Lung (tissue), 12 donors: Measurements from ENCODE around the gene PWWP2A. TPM values are rescaled to one million over a fixed set of nuclear protein-coding genes. Genes with fewer than 3 reads are reported as not detected.

Experiments
- ATAC-seq: fragments of 200-7000 bp; cut with Tn5 transposase; one replicate; pipeline ENCODE4 v1.9.1; 2020; ENCODE audit warnings: moderate number of reproducible peaks; ENCODE audit not compliant: insufficient read depth, low FRiP score
- DNase-seq, 3 donors: peaks; one replicate each; pipeline ENCODE4 v3.0.0-alpha.2; 2013 to 2017
- H3K27ac ChIP-seq, 2 donors: one replicate each; pipeline ENCODE4 v1.5.1; 2013; ENCODE audit warnings: mild to moderate bottlenecking in 2 of 2, moderate library complexity in 2 of 2, control low read depth in 1 of 2, inconsistent platforms in 1 of 2, low read depth in 1 of 2, low read length in 1 of 2
- H3K27me3 ChIP-seq, 3 donors: one replicate each; pipeline ENCODE4 v1.5.1; 2013; ENCODE audit warnings: low read length in 2 of 3; ENCODE audit not compliant: control insufficient read depth in 3 of 3, insufficient read depth in 3 of 3
- H3K36me3 ChIP-seq, 4 donors: one replicate each; pipeline ENCODE4 v1.5.1; 2013; ENCODE audit warnings: low read length in 4 of 4, mild to moderate bottlenecking in 1 of 4, moderate library complexity in 1 of 4; ENCODE audit not compliant: control insufficient read depth in 4 of 4, insufficient read depth in 4 of 4
- H3K4me1 ChIP-seq, 5 donors: one replicate each; pipeline ENCODE4 v1.5.1; 2013; ENCODE audit warnings: low read length in 5 of 5, mild to moderate bottlenecking in 2 of 5, moderate library complexity in 1 of 5; ENCODE audit not compliant: control insufficient read depth in 5 of 5, insufficient read depth in 5 of 5
- H3K4me3 ChIP-seq: one replicate; pipeline ENCODE4 v1.5.1; 2013; ENCODE audit warnings: mild to moderate bottlenecking, control low read depth, moderate library complexity
- H3K9ac ChIP-seq, 2 donors: one replicate each; pipeline ENCODE4 v1.5.1; 2013; ENCODE audit warnings: low read length in 2 of 2, control low read depth in 1 of 2; ENCODE audit not compliant: insufficient read depth in 1 of 2
- H3K9me3 ChIP-seq, 4 donors: one replicate each; pipeline ENCODE4 v1.5.1; 2013; ENCODE audit warnings: low read length in 3 of 4, mild to moderate bottlenecking in 1 of 4, moderate library complexity in 1 of 4; ENCODE audit not compliant: control insufficient read depth in 4 of 4, insufficient read depth in 3 of 4
- CTCF ChIP-seq: IDR thresholded peaks from 2 replicates; pipeline ENCODE4 v1.5.1; 2012; ENCODE audit warnings: mild to moderate bottlenecking; ENCODE audit errors: control extremely low read depth, extremely low read depth
- WGBS, 2 donors: extraction: QIAGEN DNeasy Blood & Tissue Kit; methylation state at CpG; one replicate each; pipeline ENCODE4 v1.1.7; 2013; 5-methylcytosine and 5-hydroxymethylcytosine counted together
- polyA plus RNA-seq, 2 donors: library from polyadenylated mRNA; stranded (reverse); fragments of 200-250 nt; gene quantifications; one replicate each; pipeline ENCODE4 v1.2.1, GENCODE V29; 2013
- total RNA-seq, 2 donors: library from RNA; depleted of rRNA in 1 of 2; stranded (reverse); fragments of >200 nt in 1 of 2; gene quantifications; one replicate each; pipeline ENCODE4 v1.2.1, GENCODE V29; 2014 to 2021
- donor health status: control.
- donor health status: control.
- donor health status: Bipolar disorder and iron deficiency.
- donor health status: healthy.
- donor health status: DM: yes; HTN: yes; CAD: no.

Gene PWWP2A
- total and polyA plus RNA-seq, 4 donors, result 7.9 to 49.0 (median 16.5) TPM

DNA sequence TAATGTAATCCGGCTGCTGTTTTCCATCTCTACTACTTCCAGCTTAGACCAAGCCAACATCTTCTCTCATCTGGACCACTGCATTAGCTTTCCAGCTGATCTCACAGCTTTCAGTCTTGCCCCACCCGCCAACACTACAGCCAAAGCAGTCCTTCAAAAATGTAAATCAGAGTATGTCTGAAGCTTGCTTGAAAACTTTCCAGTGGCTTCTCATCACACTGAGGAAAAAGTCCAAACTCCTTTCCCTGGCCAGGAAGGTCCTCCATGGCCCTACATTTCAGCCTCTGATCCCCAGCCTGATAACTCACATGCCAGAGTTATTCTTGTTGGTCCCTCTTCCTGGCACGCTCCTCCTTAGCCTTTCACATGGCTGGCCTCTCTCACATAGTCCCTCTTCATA, 71.8 kb downstream of the PWWP2A start:
- ATAC-seq (no peak), DNase-seq (no peak)
- 91% methylated on average over 3 of the region's 3 CpGs for WGBS, 2 donors
- peaks cover 6 to 29% (median 13%) of the 10 kb centered on the region in 4 donors for H3K36me3 ChIP-seq
- H3K9me3 ChIP-seq, result peaks cover 0 to 2% (median 0%) of the 10 kb centered on the region in 4 donors
- H3K27ac ChIP-seq, result no peak overlapping the region
- no peak overlapping the region for H3K4me3 ChIP-seq
- no peak for TF ChIP-seq CTCF
- no peaks in the 10 kb centered on the region for H3K27me3 ChIP-seq
- no peak overlapping the region for H3K9ac ChIP-seq
- H3K4me1 ChIP-seq, result peaks cover 0 to 4% (median 0%) of the 10 kb centered on the region in 5 donors

GRCh38 chr5:160044967-160045366, 74.3 kb downstream of the PWWP2A start:
- ATAC-seq, result no peak
- H3K36me3 ChIP-seq, result peaks cover 0 to 27% (median 13%) of the 10 kb centered on the region in 4 donors

GRCh38 chr5:160044391-160044804, 74.9 kb downstream of the PWWP2A start:
- H3K36me3 ChIP-seq, result peaks cover 0 to 27% (median 10%) of the 10 kb centered on the region in 4 donors
- DNase-seq, result no peak
- no peak overlapping the region for H3K4me3 ChIP-seq
- H3K27me3 ChIP-seq, result no peaks in the 10 kb centered on the region
- H3K27ac ChIP-seq, result no peak overlapping the region
- H3K4me1 ChIP-seq, result peaks cover 0 to 4% (median 0%) of the 10 kb centered on the region in 5 donors
- no peak overlapping the region for H3K9ac ChIP-seq
- TF ChIP-seq CTCF, result no peak
- 90 to 95% methylated on average over 1 of the region's 1 CpG for WGBS, 2 donors
- no peak for ATAC-seq
- no peaks in the 10 kb centered on the region for H3K9me3 ChIP-seq

More at GRCh38 chr5:160044967-160045366, 74.3 kb downstream of the PWWP2A start:
- Histone ChIP-seq H3K9ac (no peak overlapping the region), H3K27ac (no peak overlapping the region), H3K27me3 (no peaks in the 10 kb centered on the region), H3K9me3 (peaks cover 0 to 1% (median 0%) of the 10 kb centered on the region in 4 donors), H3K4me3 (no peak overlapping the region), H3K4me1 (peaks cover 0 to 4% (median 0%) of the 10 kb centered on the region in 5 donors)
- 45 to 72% methylated on average over 3 of the region's 3 CpGs for WGBS, 2 donors
- peak in 1 of 3 donors; percentile 16 for DNase-seq
- TF ChIP-seq CTCF, result no peak

GRCh38 chr5:160042671-160043070, 76.6 kb downstream of the PWWP2A start:
- ATAC-seq, result no peak
- H3K4me3 ChIP-seq, result no peak overlapping the region
- H3K9ac ChIP-seq, result no peak overlapping the region
- TF ChIP-seq CTCF, result no peak
- H3K27me3 ChIP-seq, result no peaks in the 10 kb centered on the region
- no peaks in the 10 kb centered on the region for H3K9me3 ChIP-seq
- peaks cover 3 to 24% (median 14%) of the 10 kb centered on the region in 4 donors for H3K36me3 ChIP-seq
- WGBS, 2 donors, result 89 to 91% methylated on average over 3 of the region's 3 CpGs
- H3K4me1 ChIP-seq, result peaks cover 0 to 4% (median 0%) of the 10 kb centered on the region in 5 donors
- no peak for DNase-seq
- no peak overlapping the region for H3K27ac ChIP-seq
